Activated gamma-delta T cell treated with Interleukin-2 at 50 U/mL for 16 hours (primary cell): ENCODE data around the gene DNAJC5G.
A peak's percentile ranks its signal among the peaks of the same experiment; 100 is the strongest.
"Not testable (repeated sequence)": the region's sequence is repeated elsewhere in the genome, so short reads cannot be mapped to it uniquely, and the experiment has no call there.

Experiments
- DNase-seq: peaks from one replicate; pipeline ENCODE4 v3.0.0-alpha.2; 2020

The DNAJC5G gene

DNA sequence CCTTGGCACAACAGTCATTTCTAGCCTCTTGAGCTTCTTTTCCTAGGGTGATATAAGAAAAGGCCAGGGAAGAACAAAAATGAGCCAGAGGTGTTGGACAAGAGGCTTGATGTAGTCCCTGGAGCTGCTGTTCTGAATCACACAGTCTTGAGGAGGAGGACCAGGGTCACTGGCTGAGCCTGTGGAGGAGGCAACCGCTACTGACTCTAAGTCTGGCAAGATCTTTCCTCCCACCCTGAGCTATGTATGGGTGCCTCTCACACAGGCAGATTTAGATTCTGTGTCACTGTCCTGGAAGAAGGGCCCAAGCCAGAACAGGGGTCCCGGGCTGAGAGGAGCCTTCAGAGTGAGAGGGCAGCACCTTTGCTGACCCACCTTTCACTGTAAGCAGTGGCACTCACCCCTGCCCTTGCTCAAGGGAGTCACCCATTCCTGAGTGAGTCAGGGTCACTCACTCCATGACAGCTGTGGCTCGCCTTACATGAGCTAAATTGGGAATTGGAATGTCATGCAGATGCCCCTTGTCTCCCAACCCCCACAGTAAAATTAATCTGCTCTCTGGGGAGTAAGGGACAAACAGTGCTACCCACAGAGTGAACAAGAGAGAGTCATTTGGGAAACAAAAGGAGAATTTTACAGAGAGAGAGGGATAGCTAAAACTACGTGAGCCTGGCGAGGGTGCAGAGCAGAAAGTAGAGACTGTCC is 6.8 kb downstream of the DNAJC5G start, which contains the start of gene TRIM54:
Gene TRIM54 (plus strand): TSS at position 575 of the 705 bp plus-strand sequence. CDS start 303 bp downstream, outside the sequence.
- no peak for DNase-seq

DNA sequence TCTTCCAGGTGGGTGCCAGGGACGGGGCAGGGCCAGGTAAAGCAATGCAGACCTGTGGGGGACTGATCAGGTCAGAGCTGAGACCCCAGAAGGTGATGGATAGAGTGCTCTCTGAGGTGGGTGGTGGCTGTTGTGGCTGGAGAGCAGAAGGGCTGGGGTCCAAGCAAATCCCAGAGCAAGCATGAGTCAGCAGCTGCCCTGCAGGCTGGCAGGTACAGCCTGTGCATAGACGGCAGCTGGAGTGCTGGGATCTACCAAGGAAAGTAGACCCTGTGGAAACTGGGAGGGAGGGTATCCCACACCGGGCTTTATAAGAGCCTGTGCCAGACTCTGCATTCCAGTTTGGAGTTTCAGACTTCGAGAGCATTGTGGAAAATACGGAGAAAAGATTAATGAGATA is 7.7 kb downstream of the DNAJC5G start:
- DNase-seq: no peak

DNA sequence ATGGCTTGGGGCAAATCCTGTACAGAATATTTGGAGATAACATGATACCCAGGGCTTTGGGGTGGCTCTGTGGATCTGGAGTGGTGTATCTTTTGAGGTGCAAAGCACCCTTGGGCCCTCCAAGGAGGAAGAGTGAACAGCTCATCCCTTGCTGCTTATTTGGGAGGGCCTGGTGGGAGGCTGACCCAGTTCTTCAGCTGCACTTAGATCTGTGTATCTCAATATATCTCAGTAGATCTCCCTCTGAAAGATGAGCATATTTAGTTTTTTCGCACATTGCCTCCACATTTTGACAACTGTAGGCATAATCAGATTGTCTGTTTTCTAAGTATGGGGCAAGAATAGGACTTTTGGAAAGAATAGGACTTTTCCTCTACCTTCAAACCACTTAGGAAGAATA is 9.8 kb downstream of the DNAJC5G start:
- DNase-seq: no peak

DNA sequence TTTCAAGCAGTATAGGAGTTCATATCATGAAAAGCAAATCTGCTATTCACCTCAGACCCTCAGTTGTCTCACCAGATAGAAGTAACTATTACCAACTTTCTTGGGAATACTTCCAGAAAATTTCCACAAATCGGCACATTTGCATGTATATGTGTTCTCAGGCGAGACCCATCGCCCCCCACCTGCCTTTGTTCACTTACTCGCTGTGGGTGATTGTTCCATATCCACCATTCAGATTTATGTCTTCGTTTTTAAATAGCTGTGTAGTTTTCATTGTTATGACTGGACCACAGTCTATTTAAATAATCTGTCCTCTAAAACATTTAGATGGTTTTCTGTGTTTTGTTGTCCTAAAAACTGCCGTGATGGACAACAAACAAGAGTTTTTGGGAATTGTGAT is 10.2 kb downstream of the DNAJC5G start:
- no peak for DNase-seq

DNA sequence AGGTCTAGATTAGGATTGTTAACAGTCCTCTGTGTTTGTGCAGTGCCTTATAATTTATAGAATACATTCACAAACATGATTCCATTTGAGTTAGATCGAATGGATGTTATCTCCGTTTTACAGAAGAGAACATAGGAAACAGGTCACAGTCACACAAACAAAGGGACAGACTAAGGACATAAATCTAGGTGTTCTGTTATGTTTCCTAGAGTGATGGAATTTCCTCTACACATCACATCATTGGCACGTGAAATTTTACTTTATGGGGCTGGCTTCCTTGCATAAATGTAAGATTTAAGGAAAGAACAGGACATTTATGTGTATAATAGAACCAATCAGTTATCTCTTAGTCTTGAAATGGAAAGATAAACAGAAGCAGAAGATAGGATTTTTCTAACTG is 13.4 kb downstream of the DNAJC5G start:
- no peak for DNase-seq

DNA sequence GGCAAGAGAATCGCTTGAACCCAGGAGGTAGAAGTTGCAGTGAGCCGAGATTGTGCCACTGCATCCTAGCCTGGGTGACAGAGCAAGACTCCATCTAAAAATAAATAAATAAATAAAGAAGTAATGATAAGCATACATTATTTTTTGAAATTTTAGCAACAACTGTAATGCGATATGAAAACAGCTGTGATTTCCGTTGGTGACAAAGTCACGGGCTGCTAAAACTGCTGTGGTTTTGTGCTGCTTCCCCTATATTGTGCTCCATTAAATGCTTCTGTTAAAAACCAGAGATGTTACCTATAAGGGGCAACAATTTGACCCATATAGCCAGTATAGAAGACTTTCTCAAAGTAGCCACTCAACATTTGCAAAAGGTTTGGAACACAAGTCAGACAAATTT is 15.3 kb downstream of the DNAJC5G start:
- no peak for DNase-seq

DNA sequence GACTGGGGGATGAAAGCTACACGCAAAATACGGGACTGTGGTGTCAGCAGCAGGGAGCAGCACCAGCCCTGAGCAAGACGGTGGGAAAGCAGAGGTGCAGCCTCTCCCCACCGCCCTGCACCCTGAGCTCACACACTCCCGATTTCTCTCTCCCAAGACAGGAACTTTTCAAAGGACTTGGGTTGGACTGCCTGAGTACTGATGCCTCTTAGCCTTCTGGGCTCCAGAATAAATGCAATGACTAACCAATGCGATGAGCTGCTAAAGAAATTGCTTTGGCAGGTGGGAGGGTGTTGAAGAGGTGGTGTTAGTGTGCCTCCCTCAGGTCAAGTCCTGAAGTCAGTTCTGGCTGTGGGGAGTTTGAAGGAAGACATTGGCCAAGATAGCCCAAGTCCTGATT is 16.6 kb downstream of the DNAJC5G start:
- DNase-seq: no peak

DNA sequence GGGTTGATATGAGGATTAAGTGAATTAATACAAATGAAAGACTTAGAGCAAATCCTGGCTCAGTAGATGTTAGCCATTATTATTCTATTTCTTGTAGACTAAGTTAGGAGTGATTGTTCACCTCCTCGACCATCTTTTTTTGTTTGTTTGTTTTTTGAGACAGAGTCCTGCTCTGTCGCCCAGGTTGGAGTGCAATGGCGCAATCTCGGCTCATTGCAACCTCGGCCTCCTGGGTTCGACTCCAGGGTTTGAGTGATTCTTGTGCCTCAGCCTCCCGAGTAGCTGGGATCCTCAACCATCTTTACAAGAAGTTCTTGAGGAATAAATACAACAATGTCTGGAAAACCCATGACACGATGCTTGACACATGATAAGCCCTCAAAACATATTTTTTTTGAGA is 19.7 kb downstream of the DNAJC5G start:
- DNase-seq: no peak

DNA sequence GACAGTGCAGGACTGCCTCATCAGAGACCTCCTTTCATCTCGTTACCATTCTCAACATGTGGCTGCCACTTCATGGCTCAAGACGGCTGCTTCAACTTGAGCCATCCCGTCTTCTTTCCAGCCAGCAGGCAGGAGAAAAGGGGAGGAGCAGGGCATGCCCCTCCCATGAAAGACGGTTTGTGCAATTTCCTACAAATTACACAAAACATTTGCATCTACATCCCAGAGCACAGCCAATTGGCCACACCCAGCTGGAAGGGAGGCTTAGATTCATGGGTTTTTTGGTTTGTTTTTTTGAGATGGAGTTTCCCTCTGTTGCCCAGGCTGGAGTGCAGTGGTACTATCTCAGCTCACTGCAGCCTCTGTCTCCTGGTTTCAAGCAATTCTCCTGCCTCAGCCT is 21.2 kb downstream of the DNAJC5G start:
- DNase-seq: no peak

DNA sequence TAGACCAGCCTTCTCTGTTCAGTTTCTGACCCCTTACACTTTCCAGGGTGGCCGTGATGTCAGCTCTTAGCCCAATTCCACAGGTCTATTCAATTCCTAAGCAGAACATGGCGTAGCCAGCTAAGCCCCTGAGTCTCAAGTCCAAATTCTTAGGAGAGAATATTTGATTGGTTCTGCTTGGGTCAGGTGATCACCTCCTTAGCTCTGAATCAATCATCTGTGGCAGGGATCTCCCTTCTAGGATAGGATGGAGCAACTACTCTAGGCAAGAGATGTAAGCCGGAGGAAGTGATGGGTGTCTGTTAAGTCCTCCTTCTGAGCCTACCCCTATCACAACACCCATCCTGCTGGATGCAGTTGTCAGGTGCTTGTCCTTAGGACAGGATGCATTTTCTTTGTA is 22.0 kb downstream of the DNAJC5G start:
- no peak for DNase-seq

DNA sequence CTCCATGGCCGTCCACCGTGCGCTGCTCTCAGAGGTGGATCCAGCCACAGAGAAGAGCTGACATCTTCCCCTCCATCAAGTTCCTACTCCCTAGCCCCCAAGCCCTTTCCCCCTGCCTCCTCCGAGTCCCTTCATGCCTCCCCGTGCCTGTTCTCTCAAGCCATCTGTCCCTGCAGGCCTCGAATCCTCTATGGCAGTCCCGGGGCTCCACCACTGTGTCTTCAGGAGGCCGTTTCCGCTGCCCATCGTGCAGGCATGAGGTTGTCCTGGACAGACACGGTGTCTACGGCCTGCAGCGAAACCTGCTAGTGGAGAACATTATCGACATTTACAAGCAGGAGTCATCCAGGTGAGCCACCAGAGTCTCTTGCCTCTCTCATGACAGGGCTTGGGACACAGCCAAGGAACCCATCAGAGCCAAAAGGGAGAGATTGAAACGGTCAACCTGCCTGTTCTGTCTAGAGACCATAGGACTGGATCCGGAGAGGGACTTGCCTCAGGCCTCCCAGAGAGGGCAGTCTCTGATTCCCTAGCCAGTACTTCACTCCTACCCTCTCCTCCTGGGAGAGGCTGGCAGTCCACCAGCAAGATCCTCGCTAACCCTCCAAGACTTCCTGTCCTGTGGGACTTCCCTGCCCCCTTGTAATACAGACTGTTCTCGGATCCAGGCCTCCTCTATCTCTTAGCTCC is 23.3 kb downstream of the DNAJC5G start:
- no peak for DNase-seq

DNA sequence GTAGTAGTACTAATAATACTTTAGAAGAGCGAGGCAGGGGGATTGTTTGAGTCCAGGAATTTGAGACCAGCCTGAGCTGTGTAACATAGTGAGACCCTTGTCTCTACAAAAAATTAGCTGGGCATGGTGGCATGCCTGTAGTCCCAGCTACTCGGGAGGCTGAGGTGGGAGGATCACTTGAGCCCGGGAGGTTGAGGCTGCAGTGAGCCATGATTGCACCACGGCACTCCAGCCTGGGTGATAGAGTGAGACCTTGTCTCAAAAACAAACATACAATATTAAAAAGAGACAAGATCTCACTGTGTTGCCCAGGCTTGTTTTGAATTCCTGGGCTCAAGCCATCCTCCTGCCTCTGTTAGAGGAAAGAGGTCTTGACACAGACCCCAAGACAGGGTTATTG is 25.4 kb downstream of the DNAJC5G start:
- DNase-seq: not testable (repeated sequence)

DNA sequence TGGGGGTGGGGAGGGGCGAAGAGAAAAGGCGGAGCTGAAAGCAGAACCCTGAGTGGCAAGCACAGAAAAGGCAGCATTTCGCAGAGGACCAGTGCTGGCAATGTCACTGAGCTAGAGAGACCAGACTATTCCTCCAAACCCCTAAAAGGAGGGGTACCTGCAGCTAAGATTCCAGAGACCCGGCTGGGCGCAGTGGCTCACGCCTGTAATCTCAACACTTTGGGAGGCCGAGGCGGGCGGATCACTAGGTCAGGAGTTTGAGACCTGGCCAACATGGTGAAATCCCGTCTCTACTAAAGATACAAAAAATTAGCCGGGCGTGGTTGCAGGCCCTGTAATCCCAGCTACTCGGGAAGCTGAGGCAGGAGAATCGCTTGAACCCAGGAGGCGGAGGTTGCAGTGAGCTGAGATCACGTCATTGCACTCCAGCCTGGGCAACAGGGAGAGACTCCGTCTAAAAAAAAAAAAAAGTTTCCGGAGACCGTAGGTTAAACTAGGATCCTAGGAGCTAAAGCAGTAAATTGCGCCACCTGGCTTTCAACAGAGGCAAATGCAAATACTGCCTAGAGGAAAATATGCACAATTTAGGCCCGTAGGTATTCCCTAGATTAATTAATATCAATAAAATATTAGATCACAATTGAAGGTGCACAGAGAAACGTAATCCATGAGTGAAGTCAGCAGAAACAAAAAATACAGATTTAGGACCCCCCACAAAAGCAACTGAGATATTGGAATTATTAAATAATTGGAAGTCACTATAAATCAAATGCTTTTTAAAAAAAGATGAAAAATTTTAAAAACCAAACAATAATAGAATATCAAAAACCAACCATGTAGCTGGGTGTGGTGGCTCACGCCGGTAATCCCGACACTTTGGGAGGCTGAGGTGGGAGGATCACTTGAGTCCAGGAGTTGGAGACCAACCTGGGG is 28.1 kb downstream of the DNAJC5G start:
- peak; percentile 18 for DNase-seq

DNA sequence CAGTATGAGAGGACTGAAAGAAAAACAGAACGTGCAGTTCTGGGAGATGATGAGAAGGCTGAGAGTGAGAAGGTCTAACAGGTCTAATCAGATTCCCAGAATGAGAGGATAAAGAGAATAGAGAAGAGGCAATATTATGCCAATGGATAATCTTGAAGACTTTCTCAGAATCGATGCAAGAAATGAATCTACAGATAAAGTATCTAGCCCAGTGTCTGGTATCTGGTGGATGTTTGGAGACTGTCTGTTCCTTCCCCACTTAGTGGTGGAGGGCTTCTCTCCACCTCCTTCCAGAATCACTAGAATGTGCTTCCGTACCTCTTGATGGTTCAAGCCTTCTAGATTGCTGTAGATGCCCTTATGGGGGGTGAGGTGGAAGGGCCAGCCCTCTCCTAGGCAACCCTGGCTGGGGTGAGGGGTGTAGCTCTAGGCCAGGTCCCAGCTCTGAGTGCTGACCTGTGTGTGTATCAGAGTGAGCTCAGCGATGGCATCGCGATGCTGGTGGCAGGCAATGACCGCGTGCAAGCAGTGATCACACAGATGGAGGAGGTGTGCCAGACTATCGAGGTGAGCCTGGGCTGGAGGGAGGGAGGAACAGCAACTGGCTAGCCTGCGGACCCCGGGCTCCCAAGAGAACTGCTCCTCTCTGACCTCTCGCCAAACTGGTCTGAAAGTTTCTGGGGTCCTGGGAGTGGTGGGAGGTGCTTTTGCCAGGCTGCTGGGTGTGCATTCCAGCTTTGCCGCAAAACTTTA is 29.4 kb downstream of the DNAJC5G start:
- DNase-seq: no peak

DNA sequence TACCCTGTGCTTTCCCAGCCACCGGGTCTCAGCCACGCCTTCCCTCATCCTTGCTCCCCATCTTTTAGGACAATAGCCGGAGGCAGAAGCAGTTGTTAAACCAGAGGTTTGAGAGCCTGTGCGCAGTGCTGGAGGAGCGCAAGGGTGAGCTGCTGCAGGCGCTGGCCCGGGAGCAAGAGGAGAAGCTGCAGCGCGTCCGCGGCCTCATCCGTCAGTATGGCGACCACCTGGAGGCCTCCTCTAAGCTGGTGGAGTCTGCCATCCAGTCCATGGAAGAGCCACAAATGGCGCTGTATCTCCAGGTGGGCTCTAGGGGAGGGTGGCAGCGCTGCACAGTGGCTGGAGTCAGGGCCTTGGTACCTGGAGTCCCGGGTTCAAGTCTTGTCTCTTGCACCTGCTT is 30.3 kb downstream of the DNAJC5G start:
- no peak for DNase-seq

DNA sequence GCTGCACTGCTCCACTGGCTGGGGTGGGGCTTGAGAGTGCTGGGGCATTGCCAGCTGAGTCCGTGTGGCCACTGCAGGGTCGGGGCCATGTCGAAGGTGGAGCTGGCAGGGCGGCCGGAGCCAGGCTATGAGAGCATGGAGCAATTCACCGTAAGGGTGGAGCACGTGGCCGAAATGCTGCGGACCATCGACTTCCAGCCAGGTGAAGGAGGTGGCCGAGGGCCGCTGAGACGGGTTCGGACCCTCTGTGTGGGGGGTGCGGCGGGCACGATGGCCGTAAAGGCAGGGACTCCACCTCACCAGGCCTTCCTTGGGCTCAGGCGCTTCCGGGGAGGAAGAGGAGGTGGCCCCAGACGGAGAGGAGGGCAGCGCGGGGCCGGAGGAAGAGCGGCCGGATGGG is 30.9 kb downstream of the DNAJC5G start:
- no peak for DNase-seq

DNA sequence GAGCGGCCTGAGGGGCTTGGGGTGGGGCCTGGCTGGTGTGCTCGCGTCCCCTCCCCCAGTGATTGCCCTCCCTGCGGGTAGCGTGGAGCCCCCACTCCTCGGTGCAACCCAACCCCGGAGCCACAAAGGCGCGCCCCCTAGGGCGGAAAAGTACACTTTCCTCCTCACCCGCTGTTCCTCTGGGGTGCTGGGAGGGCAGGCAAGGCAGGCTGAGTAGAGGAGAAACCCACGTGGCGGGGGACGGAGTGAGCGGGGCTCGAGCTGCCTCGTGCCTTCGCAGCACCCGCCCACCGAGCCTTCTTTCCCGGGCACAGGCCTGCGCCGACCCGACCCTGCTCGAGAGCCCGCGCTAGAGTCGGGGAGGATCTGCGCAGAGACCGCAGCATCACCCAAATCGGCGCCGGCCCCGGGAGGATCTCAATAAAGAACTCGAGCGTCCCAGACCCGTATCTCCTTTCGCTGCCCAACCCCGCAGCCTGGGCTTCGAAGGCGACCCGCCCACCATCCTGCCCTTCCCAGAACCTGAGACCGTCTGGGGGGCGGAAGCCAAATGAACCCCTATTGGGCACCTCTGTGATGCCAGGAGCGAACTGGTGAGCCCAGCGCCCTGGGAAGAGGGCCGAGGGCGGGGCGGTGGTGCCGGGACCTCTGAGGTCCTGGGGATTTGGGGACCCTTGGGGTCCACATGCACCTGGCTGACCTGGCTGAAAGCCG is 31.5 kb downstream of the DNAJC5G start:
- peak; percentile 31 for DNase-seq

DNA sequence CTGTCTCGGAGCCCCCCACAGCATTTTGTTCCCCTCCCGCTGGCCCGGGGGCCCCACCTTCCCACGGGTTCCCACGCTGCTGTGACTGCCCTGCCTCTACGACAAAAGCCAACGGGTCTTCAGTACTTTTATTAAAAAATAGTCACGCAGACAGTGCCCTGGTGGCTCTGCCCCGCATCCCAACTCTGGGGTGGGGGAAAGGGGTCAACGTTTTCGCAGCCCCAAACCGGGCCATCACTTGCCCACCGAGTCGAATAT is 32.0 kb downstream of the DNAJC5G start:
- DNase-seq: no peak

DNA sequence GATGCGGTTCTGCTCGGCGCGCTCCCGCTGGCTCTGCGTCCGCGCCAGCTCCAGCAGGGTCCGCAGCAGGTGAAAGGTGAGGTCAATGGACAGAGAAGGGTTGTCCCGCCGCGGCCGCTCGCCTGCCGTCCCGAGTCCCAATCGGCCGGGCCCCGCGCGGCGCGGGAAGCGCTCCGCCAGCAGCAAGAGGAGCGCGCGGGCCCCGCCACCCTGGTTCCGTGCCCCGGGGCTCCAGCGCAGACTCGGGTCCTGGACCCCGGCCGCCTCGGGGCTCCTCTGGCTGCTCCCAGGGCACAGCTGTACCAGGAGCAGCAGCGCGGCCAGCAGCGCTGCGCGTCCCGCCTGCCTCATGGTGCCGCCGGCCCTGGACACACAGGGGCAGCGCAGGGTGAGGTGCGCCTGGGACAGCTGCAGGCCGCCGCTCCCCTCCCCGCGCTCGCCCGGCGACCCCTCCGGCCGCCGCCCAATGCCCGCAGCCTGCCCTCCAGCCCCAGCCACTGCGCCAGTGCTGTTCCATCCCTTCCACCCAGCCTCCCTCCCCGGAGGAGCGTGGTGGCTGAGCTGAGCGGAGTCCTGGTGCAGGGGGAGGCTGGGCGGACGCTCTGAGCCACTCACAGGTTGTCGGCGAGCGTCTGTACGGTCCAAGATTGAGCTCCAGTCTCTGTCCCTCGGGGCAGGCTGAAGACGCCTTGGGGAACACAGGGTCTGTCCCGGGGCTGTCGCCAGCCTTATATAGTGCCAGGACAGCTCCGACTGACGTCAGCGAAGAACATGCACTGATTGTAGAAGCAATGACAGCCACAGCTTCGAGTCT is 32.5 kb downstream of the DNAJC5G start:
- no peak for DNase-seq

DNA sequence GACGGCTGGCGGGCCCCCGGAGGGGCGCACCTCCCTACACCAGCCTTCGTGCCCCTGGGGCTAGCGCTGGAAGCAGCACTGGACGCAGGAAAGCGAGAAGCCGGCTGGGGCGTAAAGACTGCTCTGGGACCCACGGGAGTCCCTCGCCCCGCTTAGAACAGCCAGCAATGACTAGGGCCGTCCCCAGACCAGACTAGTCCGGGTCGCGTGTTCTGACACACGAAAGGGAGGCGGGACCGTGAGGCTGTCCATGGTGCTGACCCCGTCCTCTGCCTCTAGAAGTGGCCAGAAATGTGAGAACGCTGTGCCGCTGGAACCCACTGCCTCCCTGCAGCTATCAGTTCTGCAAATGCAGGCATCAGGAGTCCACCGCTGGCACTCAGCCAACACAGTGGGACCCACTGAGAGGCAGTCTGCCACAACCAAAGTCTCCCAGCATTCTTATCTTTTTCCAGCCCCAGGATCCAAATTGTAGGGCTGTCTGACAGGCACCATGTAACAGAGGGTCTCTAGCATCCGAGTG is 33.2 kb downstream of the DNAJC5G start, which contains the start of gene UCN:
Gene UCN (minus strand): TSS at position 87 of the 523 bp plus-strand sequence. CDS start 550 bp downstream, outside the sequence.
- DNase-seq: no peak

DNA sequence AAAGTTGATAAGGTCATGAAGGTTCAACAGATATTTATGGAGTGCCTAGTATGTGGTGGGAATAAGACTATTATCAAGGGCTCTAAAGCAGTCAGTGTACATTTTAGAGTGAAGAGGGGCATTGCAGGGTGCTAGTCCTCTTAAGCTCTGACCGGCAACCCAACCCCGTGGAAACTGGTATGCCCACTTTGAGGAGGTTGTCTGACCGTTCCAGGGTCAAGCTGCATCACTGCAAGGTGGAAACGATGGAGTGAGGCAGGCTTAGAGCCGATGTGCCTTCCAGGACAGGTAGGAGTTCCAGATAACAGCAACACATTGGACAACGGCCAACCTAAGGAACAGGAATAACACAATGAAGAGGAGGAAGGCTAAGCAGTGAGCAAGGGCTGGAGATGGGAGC is 34.4 kb downstream of the DNAJC5G start:
- DNase-seq: no peak
